Activated effector memory CD4-positive, alpha-beta T cell treated with Interleukin-2 at 50 U/mL for 16 hours (primary cell): ENCODE results near the gene NPBWR2.

Experiments used
- DNase-seq: peaks from one replicate; pipeline ENCODE4 v3.0.0-alpha.2; 2020

Gene NPBWR2

DNA sequence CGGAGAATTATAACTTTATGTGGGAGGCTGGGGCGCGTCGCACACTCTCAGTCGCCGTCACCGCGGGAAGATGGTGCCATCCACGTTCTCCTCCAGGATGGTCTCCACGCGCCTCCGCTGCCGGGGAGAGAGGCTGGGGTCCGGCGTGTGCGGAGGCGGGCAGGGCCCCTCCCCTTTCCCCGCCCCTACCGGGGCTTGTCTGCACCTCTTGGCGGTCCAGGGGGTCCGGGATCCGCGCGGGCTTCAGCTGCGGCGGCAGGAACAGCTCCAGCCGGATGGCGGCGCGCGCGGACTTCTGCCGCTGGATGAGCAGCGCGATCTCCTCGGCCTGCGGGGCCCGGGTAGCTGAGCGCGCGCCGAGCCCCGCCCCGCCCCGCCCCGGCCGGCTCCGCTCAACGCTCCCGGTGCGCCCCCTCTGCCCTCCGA lies 24.0 kb downstream of the NPBWR2 start:
- peak; percentile 56 for DNase-seq

GRCh38 chr20:64082820-64083377 lies 24.5 kb downstream of the NPBWR2 start:
- no peak for DNase-seq

DNA sequence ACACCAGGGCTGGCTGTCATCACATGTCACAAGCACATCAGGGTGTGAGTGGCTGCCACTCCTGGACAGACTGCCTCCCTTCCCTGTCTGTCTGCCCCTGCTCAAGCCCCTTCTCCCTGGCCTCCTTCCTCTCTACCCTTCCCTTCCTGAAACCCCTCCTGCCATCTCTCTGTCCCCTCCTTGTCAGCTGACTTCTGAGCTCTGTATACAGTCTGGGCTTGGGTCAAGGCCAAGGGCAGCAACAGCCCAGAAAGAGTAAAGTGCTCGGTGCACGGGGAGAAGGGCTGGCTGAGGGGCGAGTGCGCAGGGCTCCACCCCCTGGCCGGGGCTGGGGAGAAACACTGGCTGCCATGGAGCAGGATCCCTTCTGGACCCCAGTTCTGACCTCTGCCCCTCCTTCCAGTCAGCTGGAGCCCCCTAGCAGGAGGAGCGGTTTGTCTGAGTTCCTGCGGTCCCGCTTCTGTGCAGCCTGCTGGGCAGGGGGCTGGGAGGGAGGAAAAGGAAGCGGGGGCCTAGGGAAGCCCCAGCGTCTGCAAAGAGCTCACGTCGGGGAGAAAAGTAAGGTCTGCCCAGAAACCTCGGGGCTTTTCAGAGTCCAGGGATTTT lies 25.1 kb downstream of the NPBWR2 start:
- DNase-seq, result no peak

- DNase-seq, result no peak
These were observed 25.8 kb downstream of the NPBWR2 start for GRCh38 chr20:64081624-64081964.

- no peak for DNase-seq
These were observed 26.3 kb downstream of the NPBWR2 start for GRCh38 chr20:64080813-64081623.

DNA sequence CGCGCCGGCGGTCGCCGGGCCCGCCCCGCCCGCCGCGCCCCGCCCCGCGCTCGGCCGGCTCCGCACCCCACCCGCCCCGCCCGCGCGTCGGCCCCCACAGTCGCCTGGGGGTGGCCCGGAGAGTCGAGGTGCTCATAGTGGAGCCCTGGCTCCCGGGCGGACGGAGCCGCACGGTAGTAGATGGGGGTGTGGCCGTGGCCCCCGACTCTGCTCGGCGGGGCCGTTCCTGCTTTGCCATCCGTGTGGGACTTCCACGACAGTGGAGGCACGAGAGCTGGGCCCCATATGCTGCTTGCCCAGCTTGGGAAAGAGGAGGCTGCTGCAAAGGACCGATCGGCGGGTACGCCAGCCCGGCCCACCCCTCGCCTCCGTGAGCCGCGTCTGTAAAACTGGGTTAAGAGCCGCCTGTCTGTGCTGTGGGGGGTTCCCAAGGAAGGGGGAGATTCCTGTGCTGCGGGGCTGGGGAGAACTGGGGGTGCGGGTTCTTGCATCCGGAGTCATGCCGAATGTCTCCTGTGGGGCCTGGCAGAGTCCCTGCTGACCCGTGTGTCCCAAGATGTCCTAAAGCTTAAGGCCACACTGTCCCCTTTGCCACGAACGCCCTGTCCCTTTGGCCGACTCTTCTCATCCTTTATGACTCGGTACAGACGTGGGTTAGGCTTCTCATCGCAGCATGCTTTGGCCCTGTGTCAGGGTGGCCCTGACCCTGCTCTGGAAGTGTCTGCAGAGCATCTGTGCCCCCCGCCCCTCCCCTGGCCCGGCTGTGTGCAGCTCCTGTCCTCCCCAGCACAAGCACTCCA lies 27.2 kb downstream of the NPBWR2 start, which contains the start of gene OPRL1:
Gene OPRL1 (plus strand): TSS at position 70 of the 800 bp plus-strand sequence. CDS start 12,639 bp downstream, outside the sequence.
- DNase-seq, result no peak

DNA sequence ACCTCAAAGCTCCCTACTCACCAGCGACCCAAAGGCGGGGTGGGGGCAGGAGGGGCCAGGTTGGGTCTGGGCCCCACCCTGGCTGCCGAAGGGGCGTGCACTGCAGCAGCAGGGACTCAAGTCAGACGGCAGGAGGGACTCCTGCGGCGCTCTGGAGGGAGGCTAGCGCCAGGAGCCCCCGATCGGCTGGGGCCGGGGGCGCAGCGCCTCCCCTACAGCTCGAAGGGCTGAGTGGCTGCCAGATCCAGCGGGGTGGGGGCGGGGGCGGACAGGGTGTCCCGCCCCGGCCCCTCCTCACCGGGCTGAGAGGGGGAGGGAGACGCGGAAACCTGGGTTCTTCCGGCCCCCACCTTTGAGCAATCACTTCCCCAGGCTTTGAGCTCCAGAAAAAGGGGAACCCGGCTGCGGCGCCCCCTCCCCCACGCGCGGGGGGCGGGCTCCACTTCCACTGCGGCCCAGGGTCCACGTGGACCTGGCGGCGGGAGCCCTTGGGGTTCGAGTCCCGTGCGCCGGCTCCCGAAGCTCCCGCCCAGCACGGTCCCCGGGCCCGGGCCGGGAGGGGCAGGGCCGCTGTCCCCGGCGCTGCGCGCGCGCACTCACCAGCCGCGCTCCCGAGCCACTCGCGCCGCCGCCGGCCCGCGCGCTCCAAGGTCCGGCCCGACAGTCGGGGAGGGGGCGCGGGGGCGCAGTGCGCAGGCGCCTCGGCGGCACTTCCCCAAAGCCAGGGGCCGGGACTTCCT lies 27.9 kb downstream of the NPBWR2 start, which contains the start of gene RGS19:
Gene RGS19 (minus strand): TSS at position 246 of the 740 bp plus-strand sequence. CDS start 2,632 bp downstream, outside the sequence.
- peak; percentile 66 for DNase-seq

DNA sequence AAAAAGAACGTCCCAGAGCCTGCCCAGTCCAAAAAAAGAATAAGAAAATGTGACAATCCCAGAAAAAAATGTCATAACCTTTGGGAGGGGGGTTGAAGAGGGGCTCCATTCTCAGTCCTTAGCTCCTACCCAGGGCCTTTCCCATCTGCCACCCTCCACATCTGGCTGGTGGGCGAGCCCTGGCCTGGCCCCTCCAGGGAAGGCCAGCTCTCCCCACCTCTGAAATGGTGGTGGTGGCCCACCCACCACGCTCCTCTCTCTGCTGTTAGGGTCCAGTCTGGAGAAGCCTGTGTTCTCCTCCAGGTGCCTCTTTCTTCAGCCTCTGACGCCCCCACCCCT lies 28.5 kb downstream of the NPBWR2 start:
- no peak for DNase-seq

DNA sequence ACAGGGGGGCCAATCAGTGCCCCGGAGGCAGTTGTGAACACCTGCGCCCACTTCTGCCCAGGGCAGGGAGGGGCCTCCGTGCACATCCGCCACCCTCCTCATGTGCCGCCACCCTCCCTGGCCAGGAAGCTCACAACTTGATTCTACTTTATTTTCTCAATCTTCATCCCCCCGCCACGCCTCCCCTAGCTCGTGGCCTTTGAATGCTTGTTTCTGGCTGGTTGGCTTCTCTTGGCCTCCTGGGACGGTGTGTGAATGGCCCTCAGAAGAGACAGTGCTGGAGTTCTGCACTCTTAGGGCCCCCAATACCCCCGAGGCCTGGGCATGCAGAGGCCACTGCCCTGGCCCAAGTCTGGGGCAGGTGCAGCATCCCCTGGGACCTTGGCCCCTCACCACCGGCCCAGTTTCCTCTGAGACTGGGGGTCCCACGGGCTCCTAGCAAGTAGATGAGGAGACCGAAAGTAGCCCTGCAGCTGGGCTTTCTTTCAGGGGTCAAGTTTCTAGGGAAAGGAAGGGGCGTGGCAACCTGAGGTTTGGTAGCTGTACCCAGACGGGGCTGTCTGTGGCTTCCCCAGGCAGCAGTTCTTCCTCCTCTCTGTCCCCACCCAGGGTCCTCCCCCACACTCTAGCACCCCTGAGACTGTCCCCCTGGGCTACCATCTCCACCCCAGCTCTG lies 29.4 kb downstream of the NPBWR2 start:
- DNase-seq, result peak; percentile 65

GRCh38 chr20:64077541-64077875 lies 29.9 kb downstream of the NPBWR2 start:
- DNase-seq, result no peak

DNA sequence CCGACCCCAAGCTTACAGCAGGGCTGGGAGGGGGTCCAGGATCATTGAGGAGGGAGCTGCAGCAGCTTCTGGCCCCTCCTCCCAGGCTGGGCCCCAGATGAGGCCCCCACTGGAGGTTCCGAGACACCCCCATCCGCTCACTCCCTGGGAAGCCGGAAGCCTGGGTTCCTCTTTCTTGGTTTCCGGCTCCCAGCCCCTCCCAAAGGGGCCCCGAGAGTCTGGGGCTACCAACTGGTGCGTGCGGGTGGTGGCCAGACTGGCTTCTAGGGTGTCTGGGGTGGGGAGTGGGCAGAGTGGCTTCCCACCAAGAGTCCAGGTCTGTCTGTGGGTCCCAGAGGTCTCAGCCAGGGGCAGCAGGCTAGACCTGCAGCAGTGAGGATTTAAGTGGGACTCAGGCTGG lies 30.3 kb downstream of the NPBWR2 start:
- peak; percentile 29 for DNase-seq

DNA sequence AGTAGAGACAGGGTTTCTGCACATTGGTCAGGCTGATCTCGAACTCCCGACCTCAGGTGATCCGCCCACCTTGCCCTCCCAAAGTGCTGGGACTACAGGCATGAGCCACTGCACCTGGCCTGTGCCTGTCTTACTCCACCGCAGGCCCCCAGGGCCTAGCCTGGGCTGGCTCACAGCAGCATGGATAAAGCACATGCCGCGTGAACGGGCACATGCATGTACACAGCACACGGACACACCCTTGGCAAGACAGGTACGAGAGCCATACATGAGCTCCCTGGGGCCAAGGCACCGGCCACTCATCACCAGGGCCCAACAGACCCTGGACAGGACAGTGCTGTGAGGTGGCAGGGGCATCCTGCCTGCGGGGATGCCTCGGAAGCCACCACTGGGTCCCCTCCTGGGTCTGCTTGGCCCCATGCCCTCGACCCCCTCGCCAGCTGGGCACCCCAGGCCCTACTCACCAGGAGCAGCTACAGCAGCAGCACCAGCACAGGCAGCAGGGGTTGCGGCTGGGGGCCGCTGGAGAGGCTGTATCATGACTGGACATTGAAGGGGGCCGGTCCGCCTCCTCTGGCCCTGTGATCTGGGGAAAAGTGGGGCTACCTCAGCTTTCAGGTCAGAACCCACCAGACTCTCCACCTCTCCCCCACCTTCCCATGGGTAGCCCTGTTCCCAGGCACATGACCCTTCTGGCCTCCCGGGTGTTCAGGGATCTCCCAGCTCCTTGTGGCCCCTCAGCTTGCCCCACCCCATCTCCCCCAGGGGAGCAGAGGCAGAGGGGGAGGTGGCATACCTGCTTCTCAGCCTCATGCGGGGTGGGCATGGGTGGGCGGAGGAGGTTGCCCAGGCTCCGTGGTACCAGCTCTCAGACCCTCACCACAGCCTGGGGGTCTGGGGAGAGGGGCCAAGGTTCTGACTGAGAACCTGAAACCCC lies 31.0 kb downstream of the NPBWR2 start:
- DNase-seq, result no peak

- DNase-seq, result no peak
These were observed 31.8 kb downstream of the NPBWR2 start for GRCh38 chr20:64075556-64075955.

GRCh38 chr20:64074963-64075362 lies 32.4 kb downstream of the NPBWR2 start:
- DNase-seq, result no peak

DNA sequence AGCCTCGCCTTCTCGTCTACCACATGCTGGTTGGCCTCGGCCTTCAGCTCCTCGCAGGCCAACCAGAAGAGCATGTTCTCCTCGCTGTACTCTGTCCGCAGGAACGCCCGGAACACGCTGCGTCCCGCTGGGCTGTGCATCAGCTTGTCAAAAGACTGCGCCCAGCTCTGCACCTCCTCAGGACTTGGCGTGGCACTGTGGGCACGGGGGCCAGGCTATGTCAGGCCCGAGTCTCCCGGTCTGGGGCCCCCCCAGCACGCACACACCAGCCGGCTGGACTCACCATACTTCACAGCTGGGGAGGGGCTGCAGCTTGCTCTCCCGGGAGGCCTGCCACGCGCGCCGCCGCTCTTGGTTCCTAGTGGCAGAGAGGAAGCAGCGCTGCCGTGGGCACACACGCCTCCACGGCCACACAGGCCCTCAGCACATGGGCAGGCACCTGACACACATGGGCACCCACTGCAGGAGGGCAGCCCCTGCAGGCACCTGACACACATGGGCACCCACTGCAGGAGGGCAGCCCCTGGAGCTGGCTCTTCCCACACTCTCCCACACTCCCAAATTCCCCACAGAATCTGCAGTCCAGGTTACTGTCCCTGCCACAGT lies 33.1 kb downstream of the NPBWR2 start:
- no peak for DNase-seq

DNA sequence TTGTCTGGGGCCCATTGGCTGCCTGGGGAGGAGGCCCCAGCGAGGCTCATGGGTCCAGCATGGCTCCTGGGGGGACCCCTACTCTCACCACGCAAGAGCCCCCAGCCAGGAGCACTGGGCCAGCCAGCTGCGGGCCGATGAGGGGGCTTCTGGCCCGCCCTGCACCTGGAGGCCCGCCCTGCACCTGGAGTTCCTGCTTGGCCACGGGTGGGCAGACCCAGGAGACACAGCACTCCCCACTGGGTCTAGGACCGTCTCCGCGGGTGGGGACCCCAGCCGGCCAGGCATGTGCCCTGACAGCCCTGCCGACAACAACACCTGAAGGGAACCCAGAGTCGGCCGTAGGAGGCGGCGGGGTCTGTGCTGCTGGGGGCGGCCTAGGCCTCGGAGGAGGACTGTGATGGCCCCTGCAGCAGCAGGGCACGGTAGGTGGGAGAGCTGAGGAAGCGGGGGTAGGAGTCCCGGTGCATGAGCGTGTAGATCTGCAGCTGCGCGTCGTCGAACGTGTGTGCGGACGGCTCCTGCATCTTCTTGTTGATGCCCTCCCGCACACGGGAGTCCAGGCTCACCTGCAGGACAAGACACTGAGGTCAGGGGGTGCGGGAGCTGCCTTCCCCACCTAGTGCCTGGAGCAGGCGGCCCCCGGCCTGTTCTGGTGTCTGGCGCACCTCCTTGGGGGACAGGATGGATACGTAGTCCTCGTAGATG lies 33.7 kb downstream of the NPBWR2 start:
- no peak for DNase-seq

GRCh38 chr20:64072498-64073063 lies 34.8 kb downstream of the NPBWR2 start:
- no peak for DNase-seq

DNA sequence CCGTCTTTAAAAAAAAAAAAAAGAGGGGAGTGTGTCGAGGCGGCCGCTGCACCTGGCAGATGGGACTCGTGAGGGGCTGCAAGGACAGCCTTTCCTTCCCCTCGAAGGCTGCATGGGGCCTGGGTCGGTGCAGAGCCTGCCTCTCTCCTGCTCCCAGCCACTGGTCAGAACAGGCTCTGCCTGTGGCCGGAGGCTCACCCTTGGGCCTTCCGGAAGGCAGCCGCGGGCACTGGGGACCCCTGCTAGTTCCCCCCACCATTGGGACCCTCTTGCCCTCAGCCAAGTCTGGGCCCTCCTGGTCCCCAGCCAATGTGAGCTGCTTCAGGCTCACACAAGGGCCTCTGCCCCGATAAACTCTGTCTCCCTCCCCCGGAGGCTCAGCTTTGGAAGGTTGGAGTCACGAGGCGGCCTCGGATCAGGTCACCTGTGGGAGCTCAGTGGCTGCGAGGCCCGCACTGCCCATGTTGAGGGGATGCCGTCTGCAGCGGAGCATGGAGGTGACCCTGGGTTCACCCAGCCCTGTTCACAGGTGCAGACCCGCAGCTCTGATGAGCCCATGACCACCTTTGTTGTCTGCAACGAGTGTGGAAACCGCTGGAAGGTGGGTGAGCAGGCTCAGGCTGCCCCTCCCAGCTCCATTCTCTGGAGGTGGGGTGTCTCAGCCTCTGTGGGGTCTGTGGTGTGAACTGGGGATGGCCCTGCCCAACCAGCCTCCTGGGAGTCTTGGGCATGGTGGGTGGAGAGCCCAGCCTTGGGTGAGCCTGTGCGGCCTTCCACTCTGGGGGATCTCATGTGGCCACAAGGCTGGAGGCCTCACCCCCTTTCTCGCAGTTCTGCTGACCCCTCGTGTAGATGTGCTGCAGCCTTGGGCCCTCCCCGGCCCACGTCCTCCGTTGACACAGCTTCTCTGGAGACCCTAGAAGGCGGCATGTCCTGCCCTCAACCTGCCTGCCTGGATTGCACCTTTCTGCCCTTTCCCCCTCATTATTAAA lies 35.7 kb downstream of the NPBWR2 start:
- DNase-seq, result no peak
